Amygdala (tissue), 56 donors: ENCODE data around the gene CGB5.
"Not testable (repeated sequence)": the region's sequence is repeated elsewhere in the genome, so short reads cannot be mapped to it uniquely, and the experiment has no call there.

Experiments used
- DNase-seq, 56 donors: peaks; one replicate each; lab custom pipeline; 2025; lab: John Stamatoyannopoulos, UW

Gene CGB5

GRCh38 chr19:49056902-49057596 is 13.4 kb downstream of the CGB5 start:
- not testable (repeated sequence) for DNase-seq

DNA sequence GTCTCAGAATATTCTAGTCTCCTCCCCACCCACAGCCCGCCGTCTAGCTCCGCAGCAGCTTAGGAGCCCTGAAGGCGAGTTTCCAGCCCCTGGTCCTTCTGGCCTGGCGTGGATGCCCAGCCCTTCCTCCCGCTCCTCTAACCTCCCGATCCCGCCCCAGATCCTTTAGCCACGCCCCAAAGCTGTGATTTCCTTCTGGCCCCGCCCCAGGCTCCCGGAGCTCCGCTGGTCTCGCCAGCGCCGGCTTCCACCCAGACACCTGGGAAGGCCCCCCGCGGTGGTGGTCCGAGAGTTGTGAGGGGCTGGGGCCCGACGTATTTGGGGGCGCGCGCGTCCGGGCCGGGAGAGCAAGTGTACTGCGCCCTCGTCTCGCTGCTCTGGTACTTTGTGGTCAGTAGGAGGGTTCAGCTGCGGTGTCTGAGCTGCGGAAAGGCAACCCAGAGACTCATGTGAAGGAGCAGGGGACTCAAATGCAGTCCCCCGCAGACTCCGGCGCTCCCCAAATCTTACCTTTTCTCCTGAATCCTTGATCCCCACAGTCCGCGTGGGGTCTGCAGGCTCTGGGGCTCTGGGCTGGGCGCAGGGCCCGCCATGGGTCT is 14.1 kb downstream of the CGB5 start, which contains the start of gene CGB7:
CGB7 (minus strand) TSS at position 114 of the 599 bp plus-strand sequence. CDS start 2,374 bp downstream, outside the sequence.
- peak in 5 of 56 donors; percentile 4 to 26 (median 19) for DNase-seq

DNA sequence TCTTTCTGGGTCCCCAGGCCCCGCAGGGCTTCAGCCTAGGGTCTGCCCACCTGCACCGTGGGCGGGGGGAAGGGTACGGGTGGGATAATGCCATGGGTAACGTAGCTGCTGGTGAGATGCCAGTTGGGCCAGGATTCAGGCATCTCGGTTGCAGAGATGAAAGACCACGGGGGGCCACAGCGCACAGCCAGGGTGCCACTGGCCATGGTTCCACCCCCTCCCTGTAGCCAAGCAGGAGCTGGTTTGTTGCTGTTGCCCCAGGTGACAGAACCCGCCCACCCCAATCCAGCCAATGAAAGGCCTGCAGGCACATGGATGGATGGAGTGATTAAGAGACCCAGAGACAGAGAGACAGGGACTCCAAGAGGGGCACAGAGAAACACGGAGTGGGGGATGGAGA is 14.9 kb downstream of the CGB5 start:
- peak in 1 of 56 donors; percentile 17 for DNase-seq

DNA sequence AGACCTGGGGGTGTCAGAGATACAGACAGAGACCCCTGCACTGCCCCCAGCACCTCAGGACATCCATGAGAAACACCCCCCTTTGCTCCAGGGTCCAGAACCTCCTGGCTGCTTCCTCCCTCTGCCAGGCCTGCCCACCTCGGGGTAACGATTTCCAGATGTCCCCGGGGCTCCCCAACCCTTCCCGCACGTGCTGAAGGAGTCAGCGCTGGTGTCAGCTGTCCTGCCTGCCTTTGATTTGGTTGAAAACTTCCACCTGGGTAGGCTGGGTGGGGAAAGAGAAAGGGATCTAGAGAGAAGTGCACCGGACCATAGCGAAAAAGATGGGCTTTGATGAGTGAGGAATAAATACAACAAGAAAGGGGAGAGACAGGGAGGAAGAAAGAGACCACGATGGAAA is 15.4 kb downstream of the CGB5 start:
- DNase-seq = no peak

DNA sequence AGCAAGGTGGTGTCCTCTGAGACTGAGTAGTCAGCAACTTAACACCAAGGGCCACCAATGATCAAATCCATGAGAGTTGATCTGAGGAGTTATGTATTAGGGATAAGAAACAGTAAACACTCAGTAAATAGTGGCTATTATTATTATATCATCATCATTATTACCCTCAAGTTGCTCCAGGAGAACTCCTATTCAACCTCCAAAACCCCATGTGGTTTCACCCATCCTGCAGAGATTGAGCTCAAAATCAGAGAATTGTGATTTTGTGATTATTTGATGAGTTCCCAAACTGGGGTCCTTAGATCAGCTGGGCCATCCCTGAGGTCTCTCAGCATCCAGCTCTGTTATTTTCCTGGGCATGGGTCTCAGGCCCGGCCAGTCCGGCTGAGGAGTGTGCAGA is 17.4 kb downstream of the CGB5 start:
- no peak for DNase-seq

- DNase-seq = no peak
Measured at GRCh38 chr19:49061445-49061844, 17.8 kb downstream of the CGB5 start.

DNA sequence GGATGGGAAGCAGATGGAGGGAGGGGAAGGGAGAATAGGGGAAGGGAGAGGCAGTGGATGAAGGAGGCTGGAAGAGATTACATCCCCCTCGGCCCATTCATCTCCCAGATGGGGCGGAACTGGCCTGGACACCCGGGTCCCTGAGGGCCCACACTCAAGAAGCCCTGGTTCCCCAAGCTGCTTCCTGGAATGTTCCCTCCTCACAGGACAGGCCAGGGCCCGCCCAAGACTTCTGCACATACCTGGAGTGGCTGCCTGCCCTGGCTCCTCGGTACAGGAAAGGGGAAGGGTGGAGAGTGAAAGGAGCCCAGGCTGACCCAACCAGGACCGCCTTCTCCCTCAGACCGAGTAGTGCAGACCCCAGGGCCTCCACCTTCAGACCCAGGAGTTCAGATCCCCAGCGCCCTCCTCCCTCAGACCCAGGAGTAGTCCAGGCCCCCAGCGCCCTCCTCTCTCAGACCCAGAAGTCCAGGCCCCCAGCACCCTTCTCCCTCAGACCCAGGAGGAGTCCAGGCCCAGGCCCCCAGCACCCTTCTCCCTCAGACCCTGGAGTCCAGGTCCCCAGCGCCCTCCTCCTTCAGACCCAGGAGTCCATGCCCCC is 20.5 kb downstream of the CGB5 start:
- DNase-seq = no peak

DNA sequence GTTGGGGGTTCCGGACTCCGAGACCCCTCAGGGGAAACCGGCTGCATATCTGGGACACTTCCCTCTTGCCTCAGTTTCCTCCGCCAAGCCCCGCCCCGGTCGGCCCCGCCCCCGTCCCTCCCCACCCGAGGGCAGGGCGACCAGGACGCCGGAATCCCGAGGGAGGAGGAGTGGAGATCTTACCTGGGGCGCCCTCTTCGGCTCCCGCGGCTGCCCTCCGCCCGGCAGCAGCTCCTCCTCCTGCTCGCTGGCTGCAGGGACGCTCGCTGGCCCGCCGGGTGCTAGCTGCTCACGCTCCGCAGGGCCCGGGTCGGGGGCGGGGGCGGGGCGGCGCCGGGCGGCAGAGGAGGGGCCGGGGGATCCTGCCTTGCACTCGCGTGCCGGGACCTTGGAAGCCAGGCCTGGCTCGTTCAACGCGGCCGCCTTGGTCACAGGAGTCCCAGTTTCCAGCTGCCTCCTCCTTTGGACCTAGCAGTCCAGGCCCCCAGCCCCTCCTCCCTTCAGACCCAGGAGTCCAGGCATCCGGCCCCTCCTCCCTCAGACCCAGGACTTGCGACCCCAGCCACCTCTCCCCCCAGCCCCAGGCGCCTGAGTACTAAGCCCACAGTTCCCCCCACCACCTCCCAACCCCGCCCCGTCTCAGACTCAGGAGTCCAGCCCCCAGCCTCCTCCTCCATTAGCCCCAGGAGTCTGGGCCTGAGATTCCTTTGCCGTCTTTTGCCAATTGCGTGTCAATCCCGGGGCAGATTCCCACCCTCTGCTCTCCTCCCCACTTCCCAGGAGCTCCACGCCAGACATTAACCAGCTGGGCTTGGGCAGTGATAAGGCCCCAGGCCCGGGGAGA is 21.3 kb downstream of the CGB5 start, which contains the start of gene NTF4:
NTF4 (minus strand) TSS at position 51 of the 844 bp plus-strand sequence. CDS start 2,821 bp downstream, outside the sequence.
- DNase-seq = no peak

- DNase-seq = no peak
Measured at GRCh38 chr19:49065905-49066512, 22.4 kb downstream of the CGB5 start.

- DNase-seq = no peak
Measured at GRCh38 chr19:49067554-49067953, 23.9 kb downstream of the CGB5 start.

- no peak for DNase-seq
Measured at GRCh38 chr19:49069026-49069425, 25.4 kb downstream of the CGB5 start.

- no peak for DNase-seq
Measured at GRCh38 chr19:49070416-49070815, 26.8 kb downstream of the CGB5 start.

DNA sequence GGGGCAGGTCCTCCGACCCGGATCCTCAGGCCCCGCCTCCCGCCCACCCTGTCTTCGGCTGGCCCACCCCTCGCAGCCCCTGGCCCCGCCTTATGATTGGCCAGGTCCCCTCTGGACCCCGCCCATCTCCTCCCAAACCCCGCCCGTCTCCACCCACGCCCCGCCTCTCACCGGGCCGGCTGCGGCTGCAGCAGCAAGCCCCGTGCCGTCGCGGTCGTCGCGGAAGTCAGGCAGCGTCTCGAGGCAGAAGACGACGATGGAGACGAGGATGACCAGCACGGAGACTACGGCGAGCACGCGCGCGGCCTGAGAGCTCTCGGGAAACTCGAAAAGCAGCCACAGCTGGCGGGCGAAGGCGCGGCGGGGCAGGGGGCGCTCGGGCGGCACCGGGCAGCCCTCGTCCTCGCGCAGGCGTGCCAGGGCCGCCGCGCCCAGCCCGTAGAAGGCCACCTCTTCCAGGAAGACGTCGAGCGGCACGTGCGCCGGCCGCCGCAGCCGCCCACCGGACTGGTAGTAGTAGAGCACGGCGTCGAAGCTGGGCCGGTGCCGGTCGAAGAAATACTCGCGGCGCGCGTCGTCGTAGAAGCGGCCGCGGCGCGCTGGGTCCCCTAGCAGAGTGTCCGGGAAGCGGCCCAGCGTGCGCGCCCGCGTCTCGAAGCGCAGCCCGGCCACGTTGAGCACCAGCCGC is 28.4 kb downstream of the CGB5 start:
- no peak for DNase-seq

- DNase-seq = no peak
Measured at GRCh38 chr19:49073514-49074378, 30.1 kb downstream of the CGB5 start.

DNA sequence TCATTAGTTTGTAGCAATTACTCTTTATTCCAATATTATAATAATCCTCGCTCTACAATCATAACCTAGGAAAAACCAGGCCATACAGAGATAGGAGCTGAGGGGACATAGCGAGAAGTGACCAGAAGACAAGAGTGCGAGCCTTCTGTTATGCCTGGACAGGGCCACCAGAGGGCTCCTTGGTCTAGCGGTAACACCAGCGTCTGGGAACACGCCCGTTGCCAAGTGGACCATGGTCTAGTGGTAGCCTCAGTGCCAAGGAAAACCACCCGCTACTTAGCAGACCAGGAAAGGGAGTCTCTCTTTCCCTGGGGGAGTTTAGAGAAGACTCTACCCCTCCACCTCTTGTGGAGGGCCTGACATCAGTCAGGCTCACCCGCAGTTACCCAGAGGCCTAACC is 31.2 kb downstream of the CGB5 start:
- peak in 33 of 56 donors; percentile 2 to 73 (median 32) for DNase-seq

DNA sequence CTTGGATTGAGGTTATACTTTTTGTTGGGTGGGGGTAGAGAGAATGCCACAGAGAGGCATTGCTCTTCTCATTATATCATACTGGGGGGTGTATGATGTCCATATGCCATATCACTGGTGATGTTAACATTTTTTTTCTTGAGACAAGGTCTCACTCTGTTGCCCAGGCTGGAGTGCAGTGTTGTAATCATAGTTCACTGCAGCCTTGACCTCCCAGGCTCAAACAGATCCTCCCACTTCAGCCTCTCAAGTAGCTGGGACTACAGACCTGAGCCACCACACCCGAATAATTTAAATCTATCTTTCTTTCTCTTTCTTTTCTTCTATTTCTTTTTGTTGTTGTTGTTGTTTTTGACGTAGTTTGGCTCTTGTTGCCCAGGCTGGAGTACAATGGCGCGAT is 36.7 kb downstream of the CGB5 start:
- no peak for DNase-seq

GRCh38 chr19:49081273-49081672 is 37.6 kb downstream of the CGB5 start:
- DNase-seq = no peak

- DNase-seq = peak in 1 of 56 donors; percentile 53
Measured at GRCh38 chr19:49084206-49085019, 40.8 kb downstream of the CGB5 start.
